Activated naive CD4-positive, alpha-beta T cell treated with anti-CD3 and anti-CD28 coated beads for 36 hours (primary cell): ENCODE data around the gene SLTM. TPM values are rescaled to one million over a fixed set of nuclear protein-coding genes. Genes with fewer than 3 reads are reported as not detected.
A peak's percentile ranks its signal among the peaks of the same experiment; 100 is the strongest.
"Not testable (repeated sequence)": the region's sequence is repeated elsewhere in the genome, so short reads cannot be mapped to it uniquely, and the experiment has no call there.

Experiments used
- CTCF ChIA-PET: fragments of 350-600 bp; sonication (Branson Sonifier 250); formaldehyde crosslinking; loops from one replicate; lab custom pipeline; 2021; ENCODE audit warnings: antibody characterized with exemption; lab: Charles Lee
- DNase-seq: peaks from one replicate; pipeline ENCODE4 v3.0.0-alpha.2; 2020
- H3K27ac Mint-ChIP-seq: one replicate; pipeline ENCODE4 v1.8.0; 2021; ENCODE audit warnings: mild to moderate bottlenecking, mixed read lengths
- H3K27me3 Mint-ChIP-seq: one replicate; pipeline ENCODE4 v1.8.0; 2021; ENCODE audit warnings: low read depth, mixed read lengths
- H3K36me3 Mint-ChIP-seq: one replicate; pipeline ENCODE4 v1.8.0; 2021; ENCODE audit warnings: low read depth, mixed read lengths
- H3K4me1 Mint-ChIP-seq: one replicate; pipeline ENCODE4 v1.8.0; 2021; ENCODE audit warnings: low read depth, mixed read lengths
- H3K4me3 Mint-ChIP-seq: one replicate; pipeline ENCODE4 v1.8.0; 2021; ENCODE audit warnings: mild to moderate bottlenecking, moderate library complexity, mixed read lengths
- H3K9me3 Mint-ChIP-seq: one replicate; pipeline ENCODE4 v1.8.0; 2021; ENCODE audit warnings: mixed read lengths
- intact Hi-C: fragments of 100-400 bp; cut with micrococcal nuclease; formaldehyde crosslinking; loops from one replicate; pipeline ENCODE4 v1.15.1; 2023
- total RNA-seq, 2 experiments: library from RNA; stranded (reverse); gene quantifications; one replicate each; pipeline ENCODE4 v1.2.3, GENCODE V29; 2021

SLTM gene
- total RNA-seq, 2 experiments from 2014 or later = 52.0 to 56.0 TPM

DNA sequence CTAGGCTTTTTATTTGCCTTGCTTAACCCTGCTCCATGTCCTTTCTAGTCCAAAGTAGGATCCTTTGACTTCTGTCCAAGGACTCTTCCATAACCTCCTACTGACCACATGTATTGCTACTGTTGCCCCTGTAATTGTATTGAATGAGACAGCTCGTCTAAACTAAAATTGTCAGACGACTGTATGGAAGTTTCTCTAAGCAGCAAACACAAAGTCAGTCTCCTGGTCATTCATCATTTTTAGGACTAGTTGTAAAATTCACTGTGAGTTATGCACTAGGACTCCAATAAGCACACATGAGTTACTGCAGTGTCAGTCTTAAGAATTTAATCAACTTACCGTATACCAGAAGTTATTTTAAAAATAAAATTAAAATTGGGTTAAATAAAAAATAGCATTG lies 32.8 kb downstream of the SLTM start:
- no peak for DNase-seq
- peaks cover 24% of the 10 kb centered on the region for H3K36me3 Mint-ChIP-seq
- H3K4me1 Mint-ChIP-seq = peaks cover 8% of the 10 kb centered on the region
- no peaks in the 10 kb centered on the region for H3K27me3 Mint-ChIP-seq
- intact Hi-C loops = no loop called here
- no peak overlapping the region for H3K27ac Mint-ChIP-seq
- no peak overlapping the region for H3K4me3 Mint-ChIP-seq
- CTCF ChIA-PET = no interaction called here
- H3K9me3 Mint-ChIP-seq = no peaks in the 10 kb centered on the region

DNA sequence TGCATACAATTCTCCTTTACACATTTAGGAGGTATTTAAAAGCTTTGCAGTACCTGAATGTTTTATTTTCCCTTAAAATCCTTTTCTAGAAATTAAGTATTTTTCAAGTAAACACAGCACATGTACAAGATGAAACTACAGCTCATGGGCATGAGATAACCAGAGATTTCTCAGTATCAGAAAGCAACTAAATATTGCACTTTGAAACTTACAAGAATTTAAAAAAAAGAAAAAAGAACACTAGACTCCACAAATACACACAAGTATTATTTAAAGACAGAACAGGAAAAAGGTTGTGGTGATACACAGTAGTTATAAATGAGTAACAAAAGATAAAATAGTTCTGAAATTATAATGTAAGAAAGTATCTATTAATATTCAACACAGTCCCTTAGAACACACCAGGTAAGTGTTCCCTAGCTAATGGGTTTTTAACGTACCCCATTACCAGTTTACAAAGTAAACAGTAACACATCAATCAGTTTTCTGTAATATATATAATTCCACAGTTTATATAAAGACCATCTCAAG lies 35.3 kb downstream of the SLTM start:
- no peak for DNase-seq
- peaks cover 8% of the 10 kb centered on the region for H3K4me1 Mint-ChIP-seq
- H3K4me3 Mint-ChIP-seq = no peak overlapping the region
- H3K9me3 Mint-ChIP-seq = no peaks in the 10 kb centered on the region
- H3K27me3 Mint-ChIP-seq = no peaks in the 10 kb centered on the region
- CTCF ChIA-PET = no interaction called here
- intact Hi-C loops = no loop called here
- no peak overlapping the region for H3K27ac Mint-ChIP-seq
- H3K36me3 Mint-ChIP-seq = peaks cover 37% of the 10 kb centered on the region

DNA sequence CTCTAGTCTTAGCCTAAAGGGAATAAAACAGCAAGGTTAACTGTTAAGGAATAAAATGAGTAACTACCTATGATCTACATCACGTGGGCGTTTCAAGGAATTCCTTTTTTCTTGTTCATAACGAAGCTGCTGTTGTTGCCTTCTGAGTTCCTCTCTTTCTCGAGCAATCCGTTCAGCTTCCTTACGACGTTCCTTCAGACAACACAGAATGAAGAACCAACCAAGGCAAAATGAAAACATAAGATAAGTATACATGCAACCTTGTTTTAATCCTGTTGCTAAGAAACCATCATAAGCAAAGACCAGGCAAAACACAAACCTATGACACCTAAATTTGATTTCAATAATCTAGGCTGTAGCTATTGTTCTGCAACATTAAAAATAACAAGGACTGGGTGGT lies 44.1 kb downstream of the SLTM start:
- Mint-ChIP-seq H3K27ac (no peak overlapping the region), H3K36me3 (peaks cover 54% of the 10 kb centered on the region), H3K4me3 (no peak overlapping the region), H3K27me3 (no peaks in the 10 kb centered on the region), H3K9me3 (no peaks in the 10 kb centered on the region), H3K4me1 (peaks cover 8% of the 10 kb centered on the region)
- intact Hi-C loops = no loop called here
- DNase-seq = no peak
- CTCF ChIA-PET = interaction anchor here (0.6 kb wide), 1 partner anchor 33 kb away, joined by 3 read pairs; no protein-coding TSS in a partner anchor

DNA sequence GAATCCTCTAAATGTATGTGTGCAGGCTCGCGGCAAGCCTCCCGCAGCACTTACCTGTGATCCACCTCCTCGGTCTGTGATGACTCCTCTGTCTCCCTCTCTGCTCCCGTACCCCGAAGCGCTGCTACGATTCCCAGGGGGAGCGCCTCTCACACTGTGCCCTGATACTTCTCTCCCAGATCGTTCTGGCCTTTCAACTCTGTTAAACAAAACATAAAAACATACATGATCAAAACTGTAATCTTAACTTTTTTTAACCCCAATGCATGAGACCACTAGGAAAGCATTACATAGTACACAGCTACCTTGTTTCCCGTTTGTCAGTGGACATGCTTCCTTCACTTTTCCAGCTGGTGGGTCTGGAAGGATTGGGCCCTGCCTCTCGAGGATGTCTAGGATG lies 46.6 kb downstream of the SLTM start:
- H3K27me3 Mint-ChIP-seq = no peaks in the 10 kb centered on the region
- no peak for DNase-seq
- H3K36me3 Mint-ChIP-seq = peaks cover 54% of the 10 kb centered on the region
- peaks cover 8% of the 10 kb centered on the region for H3K4me1 Mint-ChIP-seq
- CTCF ChIA-PET = no interaction called here
- H3K9me3 Mint-ChIP-seq = no peaks in the 10 kb centered on the region
- H3K27ac Mint-ChIP-seq = no peak overlapping the region
- intact Hi-C loops = no loop called here
- no peak overlapping the region for H3K4me3 Mint-ChIP-seq

DNA sequence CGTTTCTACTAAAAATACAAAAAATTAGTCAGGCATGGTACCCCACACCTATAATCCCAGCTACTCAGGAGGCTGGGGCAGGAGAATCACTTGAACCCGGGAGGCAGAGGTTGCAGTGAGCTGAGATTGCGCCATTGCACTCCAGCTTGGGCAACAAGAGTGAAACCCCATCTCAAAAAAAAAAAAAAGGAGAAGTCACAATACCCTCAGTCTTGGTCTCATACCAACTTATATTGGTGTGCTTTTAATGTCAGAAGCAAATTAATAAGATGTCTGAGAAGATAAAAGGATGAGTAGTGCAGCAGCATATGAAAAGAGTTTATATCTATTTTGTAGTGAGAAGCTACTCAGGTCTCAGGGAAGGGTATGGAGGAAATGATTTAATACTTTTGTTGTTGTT lies 49.6 kb downstream of the SLTM start:
- Mint-ChIP-seq H3K36me3 (peaks cover 74% of the 10 kb centered on the region), H3K27ac (peak overlapping the region; percentile 30)
- H3K4me1 Mint-ChIP-seq, intact Hi-C loops, H3K9me3 Mint-ChIP-seq, DNase-seq, H3K4me3 Mint-ChIP-seq, H3K27me3 Mint-ChIP-seq: not testable (repeated sequence)
- CTCF ChIA-PET = interaction anchor here (1.1 kb wide), 1 partner anchor 73 kb away, joined by 3 read pairs; no protein-coding TSS in a partner anchor

DNA sequence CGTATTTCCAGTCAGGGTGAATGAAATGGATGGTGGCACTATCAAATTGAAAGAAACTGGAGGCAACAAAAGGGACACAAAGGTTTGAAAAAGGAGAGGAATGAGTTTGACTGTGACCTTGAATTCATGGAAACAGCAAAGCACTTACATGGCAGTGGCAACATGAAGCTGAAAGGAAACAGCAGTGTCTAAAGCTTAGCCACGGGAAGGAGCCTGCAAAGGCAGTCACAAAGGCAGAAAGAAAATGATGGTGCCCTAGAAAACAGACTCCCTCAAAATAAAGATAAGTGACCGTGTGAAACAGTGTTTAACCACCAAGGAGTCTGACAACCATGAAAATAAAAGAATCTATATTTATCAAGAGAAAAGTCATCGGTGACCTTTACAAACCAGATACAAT lies 51.2 kb downstream of the SLTM start:
- DNase-seq = no peak
- intact Hi-C loops = no loop called here
- H3K4me3 Mint-ChIP-seq = no peak overlapping the region
- H3K27me3 Mint-ChIP-seq = no peaks in the 10 kb centered on the region
- no peaks in the 10 kb centered on the region for H3K9me3 Mint-ChIP-seq
- no peak overlapping the region for H3K27ac Mint-ChIP-seq
- CTCF ChIA-PET = interaction anchor here (0.7 kb wide), 1 partner anchor 293 kb away, joined by 6 read pairs; no protein-coding TSS in a partner anchor
- peaks cover 69% of the 10 kb centered on the region for H3K36me3 Mint-ChIP-seq
- peaks cover 4% of the 10 kb centered on the region for H3K4me1 Mint-ChIP-seq

DNA sequence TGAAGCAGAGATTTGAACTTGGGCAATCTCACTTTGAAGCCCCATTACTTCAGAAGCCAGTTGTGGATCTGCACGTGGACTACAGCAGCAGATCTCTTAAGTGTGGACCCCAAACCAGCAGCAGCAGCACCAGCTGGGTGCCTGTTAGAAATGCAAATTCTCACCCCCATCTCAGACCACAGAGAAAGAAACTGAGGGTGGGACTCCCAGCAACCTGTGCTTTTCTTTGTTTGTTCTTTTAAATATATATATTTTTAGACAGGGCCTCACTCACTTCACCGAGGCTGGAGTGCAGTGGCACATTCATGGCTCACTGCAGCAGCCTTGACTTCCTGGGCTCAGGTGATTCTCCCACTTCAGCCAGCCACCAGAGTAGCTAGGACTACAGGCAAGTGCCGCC lies 53.2 kb downstream of the SLTM start:
- Mint-ChIP-seq H3K9me3 (no peaks in the 10 kb centered on the region), H3K4me1 (peaks cover 4% of the 10 kb centered on the region), H3K27me3 (no peaks in the 10 kb centered on the region), H3K4me3 (no peak overlapping the region), H3K36me3 (peaks cover 61% of the 10 kb centered on the region), H3K27ac (no peak overlapping the region)
- no peak for DNase-seq
- intact Hi-C loops = no loop called here
- CTCF ChIA-PET = interaction anchor here (0.6 to 0.7 kb wide), 3 partner anchors 52 to 701 kb away, joined by 3 to 6 read pairs (median 3); no protein-coding TSS in a partner anchor

DNA sequence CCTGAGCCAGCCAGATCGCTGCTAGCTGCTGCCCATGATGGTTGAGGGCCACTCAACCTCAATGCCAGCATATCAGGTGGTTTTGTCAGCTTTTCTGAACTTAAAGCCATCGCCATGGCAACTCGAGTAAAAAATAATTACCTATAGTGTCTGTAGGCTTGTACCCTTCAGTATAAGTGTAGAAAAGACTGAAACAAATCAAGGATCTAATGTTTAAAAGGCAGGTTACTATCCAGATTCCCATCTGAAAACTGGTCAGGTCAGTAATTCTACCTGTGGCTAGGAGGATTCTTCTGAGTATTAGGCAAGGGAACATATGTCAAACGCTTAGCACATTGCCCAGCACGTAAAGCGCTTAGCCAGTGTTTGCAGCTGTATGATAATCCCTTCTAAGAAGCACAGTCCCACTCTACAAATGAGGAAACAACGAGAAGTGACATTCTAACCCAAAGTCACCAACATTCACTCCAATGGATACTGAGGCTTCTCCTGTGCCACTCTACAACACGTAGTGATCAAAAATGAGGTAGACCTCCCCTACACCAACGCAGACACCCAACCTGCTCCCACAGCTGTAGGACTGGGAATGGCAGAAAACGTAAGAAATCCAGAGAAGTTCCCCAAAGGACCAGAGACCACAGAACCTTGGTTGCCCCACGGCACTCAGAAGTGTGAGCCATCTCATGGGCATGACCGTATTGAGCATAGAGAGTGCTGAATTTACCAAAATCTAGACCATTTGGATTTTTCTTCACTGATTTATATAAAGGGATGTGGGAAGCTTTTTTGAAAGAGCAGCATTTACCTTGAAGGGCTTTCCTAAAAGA lies 55.3 kb downstream of the SLTM start:
- intact Hi-C loops = no loop called here
- CTCF ChIA-PET = no interaction called here
- Mint-ChIP-seq H3K4me3 (no peak overlapping the region), H3K9me3 (no peaks in the 10 kb centered on the region), H3K36me3 (peaks cover 47% of the 10 kb centered on the region), H3K4me1 (no peaks in the 10 kb centered on the region), H3K27me3 (no peaks in the 10 kb centered on the region), H3K27ac (no peak overlapping the region)
- DNase-seq = no peak

DNA sequence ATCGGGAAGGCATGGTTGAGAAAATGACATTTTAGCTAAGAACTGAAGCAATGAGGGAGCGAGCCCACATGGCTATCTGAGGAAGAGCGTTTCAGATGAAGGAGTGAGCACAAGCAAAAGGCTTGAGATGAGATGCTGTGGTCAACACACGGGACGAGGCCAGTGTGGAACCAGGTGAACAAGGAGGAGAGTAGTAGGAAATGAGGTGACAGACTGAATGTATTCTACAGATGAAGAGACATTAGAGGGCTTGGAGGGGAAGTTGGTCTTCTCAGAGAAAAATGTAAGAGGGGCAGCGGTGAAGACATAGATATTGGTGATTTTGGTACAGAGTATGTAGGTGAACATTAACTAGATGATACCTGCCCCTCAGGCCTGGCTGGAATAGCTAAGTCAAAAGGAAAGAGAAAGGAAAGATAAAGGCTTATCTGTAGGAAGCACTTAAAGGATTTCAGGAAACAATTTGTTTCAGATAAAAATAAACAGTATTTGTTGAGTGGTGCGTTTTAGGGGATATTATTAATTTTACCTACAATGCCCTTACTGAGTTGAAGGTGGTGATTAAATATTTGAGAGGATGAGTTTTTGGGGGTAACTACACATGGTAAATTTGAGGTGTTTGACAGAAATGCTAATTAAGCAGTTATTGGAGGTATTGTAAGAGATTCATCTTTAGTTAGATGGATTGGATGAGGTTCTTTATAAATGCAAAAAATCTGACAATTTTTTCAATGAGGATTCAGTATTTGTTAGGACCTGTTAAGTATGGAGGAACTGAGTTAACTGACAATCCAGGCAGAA lies 57.0 kb downstream of the SLTM start:
- Mint-ChIP-seq H3K9me3 (no peaks in the 10 kb centered on the region), H3K36me3 (peaks cover 36% of the 10 kb centered on the region), H3K4me3 (no peak overlapping the region), H3K4me1 (no peaks in the 10 kb centered on the region), H3K27ac (no peak overlapping the region), H3K27me3 (no peaks in the 10 kb centered on the region)
- CTCF ChIA-PET = no interaction called here
- intact Hi-C loops = no loop called here
- DNase-seq = no peak

DNA sequence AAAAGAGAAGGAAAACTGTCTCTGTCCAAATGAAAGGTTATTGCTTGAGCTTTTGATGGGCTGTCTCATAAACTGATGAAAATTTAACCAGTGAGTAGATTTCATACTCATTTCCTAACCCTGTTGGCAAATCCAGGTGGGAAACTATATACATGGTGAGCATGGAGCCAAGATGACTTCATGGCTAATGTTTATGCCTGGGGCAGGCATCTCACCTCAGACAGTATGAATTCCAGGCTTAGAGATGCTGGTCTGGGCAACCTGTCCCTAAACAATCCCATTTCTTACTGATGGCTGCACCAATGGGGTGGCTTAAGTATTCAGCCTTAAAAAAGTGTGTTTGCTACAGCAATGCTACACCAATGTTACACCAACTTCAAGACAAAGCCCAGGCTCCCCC lies 58.1 kb downstream of the SLTM start:
- CTCF ChIA-PET = no interaction called here
- no peak for DNase-seq
- no peak overlapping the region for H3K4me3 Mint-ChIP-seq
- intact Hi-C loops = no loop called here
- H3K27ac Mint-ChIP-seq = no peak overlapping the region
- no peaks in the 10 kb centered on the region for H3K9me3 Mint-ChIP-seq
- peaks cover 25% of the 10 kb centered on the region for H3K36me3 Mint-ChIP-seq
- no peaks in the 10 kb centered on the region for H3K27me3 Mint-ChIP-seq
- no peaks in the 10 kb centered on the region for H3K4me1 Mint-ChIP-seq

DNA sequence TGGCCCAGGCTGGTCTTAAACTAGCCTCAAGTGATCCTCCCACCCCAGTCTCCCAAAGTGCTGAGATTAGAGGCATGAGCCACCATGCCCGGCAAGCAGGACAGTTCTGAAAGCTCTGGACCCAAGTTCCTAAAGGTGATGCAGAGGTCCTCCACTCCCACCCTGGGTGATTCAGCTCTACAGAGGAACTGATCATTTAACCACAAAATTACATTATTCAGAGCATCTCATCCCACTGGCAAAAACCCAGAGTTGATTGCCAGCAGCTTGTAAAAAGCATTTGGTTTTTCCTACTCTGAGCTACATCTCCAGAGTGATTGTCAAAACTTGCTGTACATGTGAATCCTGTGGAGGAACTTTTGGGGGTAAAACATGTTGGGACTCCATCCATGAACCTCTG lies 60.2 kb downstream of the SLTM start:
- intact Hi-C loops = no loop called here
- CTCF ChIA-PET = no interaction called here
- H3K27me3 Mint-ChIP-seq = no peaks in the 10 kb centered on the region
- no peak overlapping the region for H3K27ac Mint-ChIP-seq
- no peaks in the 10 kb centered on the region for H3K4me1 Mint-ChIP-seq
- DNase-seq = no peak
- H3K4me3 Mint-ChIP-seq = no peak overlapping the region
- peaks cover 10% of the 10 kb centered on the region for H3K36me3 Mint-ChIP-seq
- no peaks in the 10 kb centered on the region for H3K9me3 Mint-ChIP-seq

DNA sequence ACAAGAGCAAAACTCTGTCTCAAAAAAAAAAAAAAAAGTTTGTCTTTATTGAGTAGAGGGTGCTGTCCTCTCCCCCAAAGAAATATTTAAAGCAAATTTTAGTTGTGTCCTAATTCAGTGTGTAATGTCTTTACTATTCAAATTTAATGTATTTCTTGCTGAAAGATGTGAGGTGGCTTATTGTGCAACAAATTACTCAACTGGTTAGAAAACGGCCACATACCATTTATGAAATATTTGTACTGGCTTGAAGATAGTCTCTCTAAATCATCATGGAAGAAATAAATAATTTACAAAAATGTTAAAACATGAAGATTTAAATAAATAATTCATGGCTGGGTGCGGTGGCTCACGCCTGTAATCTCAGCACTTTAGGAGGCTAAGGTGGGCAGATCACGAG lies 63.0 kb downstream of the SLTM start:
- peaks cover 2% of the 10 kb centered on the region for H3K36me3 Mint-ChIP-seq
- intact Hi-C loops = no loop called here
- DNase-seq = no peak
- H3K4me3 Mint-ChIP-seq = no peak overlapping the region
- peaks cover 2% of the 10 kb centered on the region for H3K4me1 Mint-ChIP-seq
- H3K9me3 Mint-ChIP-seq = no peaks in the 10 kb centered on the region
- H3K27me3 Mint-ChIP-seq = no peaks in the 10 kb centered on the region
- H3K27ac Mint-ChIP-seq = no peak overlapping the region
- CTCF ChIA-PET = no interaction called here
